Astrocyte (in vitro differentiated cells and primary cell): ENCODE data around the gene NECTIN1. TPM values are rescaled to one million over a fixed set of nuclear protein-coding genes. Genes with fewer than 3 reads are reported as not detected.
A peak's percentile ranks its signal among the peaks of the same experiment; 100 is the strongest.

Experiments used
- DNase-seq: peaks from one replicate; pipeline ENCODE4 v3.0.0-alpha.2; 2010; ENCODE audit warnings: low read depth
- FAIRE-seq: peaks from 2 replicates; lab custom pipeline; 2011; peaks lifted over from hg19 to GRCh38; lab: Jason Lieb, UNC
- H2AFZ ChIP-seq: 2 replicates; pipeline ENCODE4 v1.6.0; 2012; ENCODE audit warnings: low read depth, low read length, inconsistent platforms
- H3K27ac ChIP-seq: 2 replicates; pipeline ENCODE4 v1.5.1; 2011; ENCODE audit warnings: low read depth, low read length, inconsistent platforms
- H3K27me3 ChIP-seq: 2 replicates; pipeline ENCODE4 v1.6.0; 2011; ENCODE audit warnings: low read length, inconsistent platforms; ENCODE audit not compliant: insufficient read depth
- H3K36me3 ChIP-seq: 2 replicates; pipeline ENCODE4 v1.5.1; 2011; ENCODE audit warnings: low read length, inconsistent platforms; ENCODE audit not compliant: insufficient read depth
- H3K4me1 ChIP-seq: 2 replicates; pipeline ENCODE4 v1.5.1; 2011; ENCODE audit warnings: low read length, inconsistent platforms; ENCODE audit not compliant: insufficient read depth
- H3K4me2 ChIP-seq: 2 replicates; pipeline ENCODE4 v1.6.0; 2012; ENCODE audit warnings: low read length, inconsistent platforms
- H3K4me3 ChIP-seq: 2 replicates; pipeline ENCODE4 v1.5.1; 2011; ENCODE audit warnings: low read depth, mild to moderate bottlenecking, low read length, inconsistent platforms; ENCODE audit not compliant: insufficient read depth
- H3K79me2 ChIP-seq: 2 replicates; pipeline ENCODE4 v1.6.0; 2012; ENCODE audit warnings: mild to moderate bottlenecking, low read length, inconsistent platforms; ENCODE audit not compliant: insufficient read depth
- H3K9ac ChIP-seq: 2 replicates; pipeline ENCODE4 v1.6.0; 2012; ENCODE audit warnings: mild to moderate bottlenecking, low read length, inconsistent platforms
- H3K9me3 ChIP-seq: 2 replicates; pipeline ENCODE4 v1.5.1; 2012; ENCODE audit warnings: low read depth, mild to moderate bottlenecking, low read length, inconsistent platforms; ENCODE audit not compliant: insufficient read depth
- H4K20me1 ChIP-seq: 2 replicates; pipeline ENCODE4 v1.6.0; 2012; ENCODE audit warnings: low read length, inconsistent platforms; ENCODE audit not compliant: insufficient read depth
- H3K27ac Mint-ChIP-seq: one replicate; pipeline ENCODE4 v1.8.0; 2021; ENCODE audit warnings: mild to moderate bottlenecking, mixed read lengths; ENCODE audit not compliant: unreplicated experiment
- H3K27me3 Mint-ChIP-seq: one replicate; pipeline ENCODE4 v1.8.0; 2021; ENCODE audit warnings: low read depth, mixed read lengths; ENCODE audit not compliant: unreplicated experiment
- H3K36me3 Mint-ChIP-seq: one replicate; pipeline ENCODE4 v1.8.0; 2021; ENCODE audit warnings: low read depth, mixed read lengths; ENCODE audit not compliant: unreplicated experiment
- H3K4me1 Mint-ChIP-seq: one replicate; pipeline ENCODE4 v1.8.0; 2021; ENCODE audit warnings: low read depth, mixed read lengths; ENCODE audit not compliant: unreplicated experiment
- H3K4me3 Mint-ChIP-seq: one replicate; pipeline ENCODE4 v1.8.0; 2021; ENCODE audit warnings: mild to moderate bottlenecking, moderate library complexity, mixed read lengths; ENCODE audit not compliant: unreplicated experiment
- H3K9me3 Mint-ChIP-seq: one replicate; pipeline ENCODE4 v1.8.0; 2021; ENCODE audit warnings: mild to moderate bottlenecking, mixed read lengths; ENCODE audit not compliant: unreplicated experiment
- EZH2 ChIP-seq: IDR thresholded peaks from 2 replicates; pipeline ENCODE4 v1.6.1; 2012; ENCODE audit warnings: mild to moderate bottlenecking, low read length, inconsistent platforms; ENCODE audit not compliant: insufficient read depth
- total RNA-seq: library from RNA; stranded (reverse); gene quantifications from 2 replicates; pipeline ENCODE4 v1.2.1, GENCODE V29; 2021
- TF ChIP-seq, protein P1 (sequence below): IDR thresholded peaks from 2 replicates; pipeline ENCODE4 v1.5.1; 2011; ENCODE audit warnings: low read depth, mild to moderate bottlenecking, inconsistent platforms, low read length, moderate library complexity; ENCODE audit not compliant: insufficient read depth

NECTIN1 gene
- total RNA-seq, 1 donor from 2014 or later: 17.7 TPM

DNA sequence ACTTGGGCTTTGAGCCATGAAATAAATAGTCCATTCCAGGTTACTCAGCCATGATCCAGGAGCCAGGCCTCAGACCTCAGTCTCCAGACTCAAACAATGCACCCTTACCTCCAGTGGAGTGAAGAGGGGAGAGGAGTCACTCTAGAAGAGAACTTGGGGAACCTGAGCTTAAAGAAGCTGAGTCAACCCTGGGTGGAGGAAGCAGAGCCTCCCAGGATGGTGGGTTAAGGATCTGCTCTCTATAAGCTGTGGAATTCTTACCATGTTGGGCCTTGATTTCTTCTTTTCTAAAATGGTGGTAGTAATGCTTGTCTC lies 113.2 kb downstream of the NECTIN1 start:
- H3K4me1 ChIP-seq: peaks cover 18% of the 10 kb centered on the region
- H3K4me1 Mint-ChIP-seq: peaks cover 20% of the 10 kb centered on the region
- no peaks in the 10 kb centered on the region for H4K20me1 ChIP-seq
- peak overlapping the region; percentile 87 for H3K27ac Mint-ChIP-seq
- H3K9ac ChIP-seq: no peak overlapping the region
- H3K4me2 ChIP-seq: peak overlapping the region; percentile 54
- H3K27me3 Mint-ChIP-seq: peaks cover 12% of the 10 kb centered on the region
- H3K4me3 Mint-ChIP-seq: no peak overlapping the region
- H3K4me3 ChIP-seq: no peak overlapping the region
- H3K36me3 ChIP-seq: no peaks in the 10 kb centered on the region
- H3K9me3 Mint-ChIP-seq: peaks cover 6% of the 10 kb centered on the region
- no peaks in the 10 kb centered on the region for H3K36me3 Mint-ChIP-seq
- no peaks in the 10 kb centered on the region for H3K9me3 ChIP-seq
- TF ChIP-seq EZH2: no peak
- TF ChIP-seq, protein P1, sequence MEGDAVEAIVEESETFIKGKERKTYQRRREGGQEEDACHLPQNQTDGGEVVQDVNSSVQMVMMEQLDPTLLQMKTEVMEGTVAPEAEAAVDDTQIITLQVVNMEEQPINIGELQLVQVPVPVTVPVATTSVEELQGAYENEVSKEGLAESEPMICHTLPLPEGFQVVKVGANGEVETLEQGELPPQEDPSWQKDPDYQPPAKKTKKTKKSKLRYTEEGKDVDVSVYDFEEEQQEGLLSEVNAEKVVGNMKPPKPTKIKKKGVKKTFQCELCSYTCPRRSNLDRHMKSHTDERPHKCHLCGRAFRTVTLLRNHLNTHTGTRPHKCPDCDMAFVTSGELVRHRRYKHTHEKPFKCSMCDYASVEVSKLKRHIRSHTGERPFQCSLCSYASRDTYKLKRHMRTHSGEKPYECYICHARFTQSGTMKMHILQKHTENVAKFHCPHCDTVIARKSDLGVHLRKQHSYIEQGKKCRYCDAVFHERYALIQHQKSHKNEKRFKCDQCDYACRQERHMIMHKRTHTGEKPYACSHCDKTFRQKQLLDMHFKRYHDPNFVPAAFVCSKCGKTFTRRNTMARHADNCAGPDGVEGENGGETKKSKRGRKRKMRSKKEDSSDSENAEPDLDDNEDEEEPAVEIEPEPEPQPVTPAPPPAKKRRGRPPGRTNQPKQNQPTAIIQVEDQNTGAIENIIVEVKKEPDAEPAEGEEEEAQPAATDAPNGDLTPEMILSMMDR: no peak
- H3K79me2 ChIP-seq: no peaks in the 10 kb centered on the region
- peak overlapping the region; percentile 21 for H2AFZ ChIP-seq
- FAIRE-seq (no peak), DNase-seq (no peak)
- H3K27ac ChIP-seq: peak overlapping the region; percentile 25
- no peaks in the 10 kb centered on the region for H3K27me3 ChIP-seq

DNA sequence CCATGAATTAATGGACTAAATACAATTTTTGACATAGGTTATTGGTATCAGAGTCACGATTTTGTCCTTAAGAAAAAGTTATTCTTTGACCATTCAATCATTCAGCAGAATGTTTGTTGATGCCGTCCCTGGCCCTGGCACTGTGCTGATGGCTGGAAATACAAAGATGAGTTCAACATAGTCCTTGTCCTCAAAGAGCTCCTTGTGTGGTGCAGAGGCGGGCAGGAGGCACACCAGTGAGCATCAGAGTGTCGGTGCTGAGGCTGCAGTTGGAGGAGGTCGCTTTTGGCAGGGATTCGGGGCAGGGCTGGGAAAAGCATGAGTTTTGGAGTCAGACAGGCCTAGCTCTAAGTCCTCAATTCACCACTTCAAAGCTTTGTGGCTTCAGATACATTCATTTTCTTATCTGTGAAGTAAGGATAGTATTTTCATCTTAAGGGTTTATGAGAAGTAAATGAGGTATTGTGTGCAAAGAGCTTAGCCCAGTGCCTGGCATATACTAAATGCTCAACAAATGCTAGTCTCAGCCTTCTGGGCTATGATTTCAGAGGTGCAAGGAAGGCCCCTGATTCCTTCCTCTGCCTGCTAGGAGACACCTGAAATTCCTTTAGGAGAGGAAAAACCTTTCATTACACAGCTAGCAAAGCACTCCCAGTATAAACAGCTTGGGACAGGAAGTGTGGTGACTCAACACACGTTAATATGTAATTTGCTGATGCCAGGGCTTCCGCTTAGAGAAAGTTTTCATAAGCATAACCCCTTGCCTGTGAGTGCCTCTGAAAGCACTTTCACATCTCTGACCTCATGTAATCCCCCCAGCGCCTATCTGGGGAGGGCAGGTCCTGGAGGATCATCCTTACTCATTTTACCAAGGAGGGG lies 113.8 kb downstream of the NECTIN1 start:
- Histone ChIP-seq H3K9ac (no peak overlapping the region), H3K9me3 (no peaks in the 10 kb centered on the region), H3K27ac (peak overlapping the region; percentile 25), H3K79me2 (no peaks in the 10 kb centered on the region), H3K4me2 (peak overlapping the region; percentile 54), H3K36me3 (no peaks in the 10 kb centered on the region), H2AFZ (peak overlapping the region; percentile 21), H3K4me3 (no peak overlapping the region), H4K20me1 (no peaks in the 10 kb centered on the region), H3K27me3 (no peaks in the 10 kb centered on the region), H3K4me1 (peaks cover 18% of the 10 kb centered on the region)
- TF ChIP-seq, protein P1: no peak
- no peak for TF ChIP-seq EZH2
- Mint-ChIP-seq H3K4me3 (no peak overlapping the region), H3K27ac (peak overlapping the region; percentile 87), H3K9me3 (peaks cover 6% of the 10 kb centered on the region), H3K27me3 (peaks cover 12% of the 10 kb centered on the region), H3K36me3 (no peaks in the 10 kb centered on the region), H3K4me1 (peaks cover 20% of the 10 kb centered on the region)
- peak; percentile 83 for DNase-seq
- FAIRE-seq: peak; percentile 29
